ENCODE results near the gene ENPP7.
"Not testable (repeated sequence)": the region's sequence is repeated elsewhere in the genome, so short reads cannot be mapped to it uniquely, and the experiment has no call there.

- not testable (repeated sequence) for TF ChIP-seq EZH2 (IDR thresholded peaks at IDR 0.05; ENCODE audit: low read length); CTCF (optimal IDR thresholded peaks at IDR 0.05 in 1 of 3, IDR thresholded peaks at IDR 0.05 in 1 of 3, conservative IDR thresholded peaks at IDR 0.05 in 1 of 3; ENCODE audit: extremely low read depth in 1 of 3, insufficient read depth in 2 of 3, low read length in 3 of 3)
These were observed 42.0 kb downstream of the ENPP7 start for GRCh38 chr17:79772726-79773125.
